Measurements from ENCODE around the gene CLDN2. TPM values are rescaled to one million over a fixed set of nuclear protein-coding genes. Genes with fewer than 3 reads are reported as not detected.
A peak's percentile ranks its signal among the peaks of the same experiment; 100 is the strongest.

CLDN2 gene
- total RNA-seq, 4 donors from 2014 or later = 0.29 to 0.34 TPM; not detected in 2

GRCh38 chrX:106928227-106928626 lies 8.0 kb downstream of the CLDN2 start:
- TF ChIP-seq CTCF (IDR thresholded peaks at IDR 0.05) (no peak), POLR2A (IDR thresholded peaks at IDR 0.05) (no peak)
- WGBS, 2 donors = no CpG with 5 or more reads among the region's 4 CpGs
- H3K36me3 ChIP-seq = no peaks in the 10 kb centered on the region
- no peak for DNase-seq
- H3K27me3 ChIP-seq = no peaks in the 10 kb centered on the region
- intact Hi-C loops (cut with DNase I) = no loop called here
- H3K4me1 ChIP-seq = peaks cover 0 to 2% of the 10 kb centered on the region in 2 donors
- peak overlapping the region in 1 of 3 donors; percentile 48 for H3K27ac ChIP-seq
- no peaks in the 10 kb centered on the region for H3K9me3 ChIP-seq
- H3K4me3 ChIP-seq (replicated peaks in 1 of 3) = no peak overlapping the region

DNA sequence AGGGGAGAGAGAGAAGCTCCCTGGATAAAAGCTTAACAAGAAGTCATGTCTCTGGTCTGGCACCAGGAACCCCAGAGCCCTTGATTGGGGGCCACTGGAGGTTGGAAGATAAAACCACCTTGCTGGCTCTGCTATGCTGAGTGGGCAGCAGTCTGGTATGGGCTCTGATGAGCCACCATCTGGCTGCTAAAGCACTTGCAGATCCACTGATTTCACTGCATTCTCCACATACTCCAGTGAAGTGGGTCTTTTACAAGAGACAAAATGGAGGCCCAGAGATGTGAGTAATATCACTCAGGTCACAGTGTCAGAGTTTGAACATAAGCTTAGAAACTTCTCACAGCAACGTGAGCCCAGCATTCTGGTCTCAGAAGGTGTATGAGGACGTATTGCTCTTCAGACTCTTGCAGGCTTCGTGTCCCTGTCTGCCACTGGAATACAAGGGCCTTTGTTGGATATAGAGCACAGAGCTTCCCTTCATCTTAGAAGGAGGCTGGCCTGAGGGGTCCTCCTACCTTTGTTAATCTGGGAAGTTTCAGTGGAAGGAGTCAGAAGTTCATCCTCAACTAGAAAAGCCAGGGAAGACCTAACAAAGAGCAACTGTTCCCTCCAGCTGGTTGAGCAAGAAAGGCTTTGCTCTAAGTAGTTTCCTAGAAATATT lies 11.8 kb downstream of the CLDN2 start:
- TF ChIP-seq CTCF (IDR thresholded peaks at IDR 0.05) (no peak), POLR2A (IDR thresholded peaks at IDR 0.05) (no peak)
- WGBS, 2 donors = 86 to 94% methylated on average over 2 to 3 of the region's 3 CpGs
- intact Hi-C loops (cut with DNase I) = no loop called here
- Histone ChIP-seq H3K27me3 (no peaks in the 10 kb centered on the region), H3K27ac (no peak overlapping the region), H3K36me3 (no peaks in the 10 kb centered on the region), H3K4me1 (peaks cover 2 to 9% of the 10 kb centered on the region in 2 donors), H3K4me3 (replicated peaks in 1 of 3) (no peak overlapping the region), H3K9me3 (no peaks in the 10 kb centered on the region)
- DNase-seq = no peak

DNA sequence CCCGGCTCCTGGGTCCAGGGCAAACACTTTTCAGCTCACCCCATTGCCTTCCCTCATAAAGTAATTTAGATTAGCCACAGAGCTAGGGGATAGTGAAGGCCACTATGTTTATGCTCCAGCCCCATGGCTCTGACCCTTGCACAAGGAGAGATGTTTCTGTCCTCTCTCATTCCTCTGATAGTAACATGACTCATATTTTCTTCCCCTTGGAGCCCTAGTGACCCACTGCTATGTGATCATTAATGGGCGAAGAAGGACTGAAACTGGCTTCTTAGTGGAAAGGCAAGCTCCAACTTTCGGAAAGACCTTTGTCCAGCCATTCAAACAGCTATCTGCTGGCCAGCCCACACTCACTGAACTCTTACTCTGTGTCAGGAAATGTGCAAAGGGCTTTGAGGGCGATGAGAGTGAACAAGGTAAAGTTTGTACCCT lies 12.3 kb downstream of the CLDN2 start:
- DNase-seq = no peak
- H3K36me3 ChIP-seq = no peaks in the 10 kb centered on the region
- H3K9me3 ChIP-seq = no peaks in the 10 kb centered on the region
- intact Hi-C loops (cut with DNase I) = no loop called here
- TF ChIP-seq POLR2A (IDR thresholded peaks at IDR 0.05) (no peak), CTCF (IDR thresholded peaks at IDR 0.05) (no peak)
- no peak overlapping the region for H3K4me3 ChIP-seq (replicated peaks in 1 of 3)
- WGBS, 2 donors = 73 to 77% methylated on average over 3 to 4 of the region's 4 CpGs
- no peaks in the 10 kb centered on the region for H3K27me3 ChIP-seq
- peaks cover 2 to 9% of the 10 kb centered on the region in 2 donors for H3K4me1 ChIP-seq
- H3K27ac ChIP-seq = no peak overlapping the region

- 56 to 71% methylated on average over 5 to 6 of the region's 6 CpGs for WGBS, 2 donors
- H3K27ac ChIP-seq = peak overlapping the region in 2 of 3 donors; percentile 18 to 43
- H3K9me3 ChIP-seq = no peaks in the 10 kb centered on the region
- TF ChIP-seq POLR2A (IDR thresholded peaks at IDR 0.05) = no peak
- TF ChIP-seq CTCF (IDR thresholded peaks at IDR 0.05) = no peak
- H3K36me3 ChIP-seq = no peaks in the 10 kb centered on the region
- no peak overlapping the region for H3K4me3 ChIP-seq (replicated peaks in 1 of 3)
- no peak for DNase-seq
- no peaks in the 10 kb centered on the region for H3K27me3 ChIP-seq
- H3K4me1 ChIP-seq = peaks cover 2 to 9% of the 10 kb centered on the region in 2 donors
- intact Hi-C loops (cut with DNase I) = no loop called here
Measured at GRCh38 chrX:106932960-106933537, 12.8 kb downstream of the CLDN2 start.

DNA sequence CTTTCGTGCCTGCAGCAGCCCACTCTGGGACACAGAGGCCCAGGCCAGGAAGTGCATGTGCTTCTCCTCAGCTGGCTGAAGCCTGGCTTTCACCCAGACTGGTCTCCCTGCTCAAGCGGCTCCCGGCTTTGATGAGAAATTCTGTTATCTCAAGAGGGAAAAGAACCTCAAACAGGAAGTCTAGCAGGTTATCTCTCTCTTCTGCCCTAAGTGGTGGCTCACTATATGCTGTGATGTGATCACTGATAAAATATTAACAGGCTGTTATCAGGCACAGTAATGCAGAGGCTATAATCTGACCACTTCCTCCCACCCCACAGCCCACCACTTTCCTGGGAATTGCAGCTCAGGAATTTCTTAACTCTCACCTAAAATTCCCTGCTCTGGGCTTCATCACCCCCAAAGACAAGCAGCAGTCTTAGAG lies 13.3 kb downstream of the CLDN2 start:
- TF ChIP-seq CTCF (IDR thresholded peaks at IDR 0.05) = no peak
- TF ChIP-seq POLR2A (IDR thresholded peaks at IDR 0.05) = no peak
- Histone ChIP-seq H3K27me3 (no peaks in the 10 kb centered on the region), H3K4me1 (peaks cover 2 to 9% of the 10 kb centered on the region in 2 donors), H3K27ac (peak overlapping the region in 2 of 3 donors; percentile 18 to 43), H3K4me3 (replicated peaks in 1 of 3) (no peak overlapping the region), H3K9me3 (no peaks in the 10 kb centered on the region), H3K36me3 (no peaks in the 10 kb centered on the region)
- DNase-seq = peak; percentile 78 to 79
- 0 to 8% methylated on average over 1 to 3 of the region's 3 CpGs for WGBS, 2 donors
- intact Hi-C loops (cut with DNase I) = no loop called here
